IMR-90 (cell line): ENCODE results near the gene ADARB2.

ENCODE experiments used
- CEBPB ChIP-seq: IDR thresholded peaks from 2 replicates; pipeline ENCODE4 v1.6.1; 2012; ENCODE audit warnings: low read depth, low read length, improper control_type of control experiment
- CTCF ChIP-seq: conservative IDR thresholded peaks from 2 replicates; pipeline ENCODE4 v1.5.1; 2012; ENCODE audit warnings: mild to moderate bottlenecking, low read depth, low read length, improper control_type of control experiment
- MAZ ChIP-seq: IDR thresholded peaks from 2 replicates; pipeline ENCODE4 v1.6.1; 2012; ENCODE audit warnings: low read depth, mild to moderate bottlenecking, low read length, improper control_type of control experiment, moderate library complexity, borderline replicate concordance
- POLR2A ChIP-seq: IDR thresholded peaks from 2 replicates; pipeline ENCODE4 v1.6.1; 2012; ENCODE audit warnings: mild to moderate bottlenecking, low read depth, low read length
- SMC3 ChIP-seq: fragments of 150-350 bp; IDR thresholded peaks from 2 replicates; pipeline ENCODE4 v1.6.1; 2016; ENCODE audit warnings: low read depth, mild to moderate bottlenecking, antibody characterized with exemption, low read length, moderate library complexity

- TF ChIP-seq CEBPB (no peak), CTCF (no peak), POLR2A (no peak), SMC3 (no peak), MAZ (no peak)
Measured at GRCh38 chr10:1155791-1156615, 581.3 kb downstream of the ADARB2 start.
